ENCODE results near the gene MAN2B1. TPM values are rescaled to one million over a fixed set of nuclear protein-coding genes. Genes with fewer than 3 reads are reported as not detected.
"Not testable (repeated sequence)": the region's sequence is repeated elsewhere in the genome, so short reads cannot be mapped to it uniquely, and the experiment has no call there.

The MAN2B1 gene
- total RNA-seq, 2 donors from 2014 or later: 33.7 to 35.5 TPM

- H3K9me3 ChIP-seq: no peaks in the 10 kb centered on the region
- peaks cover 0 to 14% of the 10 kb centered on the region in 2 donors for H3K4me1 ChIP-seq
- H3K27me3 ChIP-seq: no peaks in the 10 kb centered on the region
- H3K27ac ChIP-seq: no peak overlapping the region
- DNase-seq (ENCODE audit: low spot score): no peak
- TF ChIP-seq CTCF (IDR thresholded peaks at IDR 0.05): no peak
- no peaks in the 10 kb centered on the region for H3K36me3 ChIP-seq
- H3K4me3 ChIP-seq: no peak overlapping the region
Measured at GRCh38 chr19:12646551-12646950, 20.0 kb downstream of the MAN2B1 start.

DNA sequence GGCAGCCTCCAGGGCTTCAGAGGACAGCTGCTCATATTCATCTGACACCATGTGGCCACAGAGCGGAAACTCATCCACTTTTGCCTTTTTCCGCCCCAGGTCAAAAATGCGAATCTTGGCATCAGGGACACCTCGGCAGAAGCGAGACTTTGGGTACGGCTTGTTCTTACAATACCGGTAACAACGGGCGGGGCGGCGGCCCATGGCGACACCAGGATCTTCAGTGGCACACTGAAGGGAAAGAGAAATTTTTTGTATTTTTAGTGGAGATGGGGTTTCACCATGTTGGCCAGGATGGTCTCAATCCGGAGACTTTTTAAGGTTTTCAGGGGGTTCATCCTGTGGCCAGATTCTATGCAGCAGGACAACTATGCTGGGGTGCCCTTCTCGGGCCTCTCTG, 22.8 kb downstream of the MAN2B1 start:
- H3K9me3 ChIP-seq; H3K36me3 ChIP-seq; H3K27me3 ChIP-seq; H3K27ac ChIP-seq; H3K4me3 ChIP-seq; DNase-seq (ENCODE audit: low spot score): not testable (repeated sequence)
- H3K4me1 ChIP-seq: peaks cover 0 to 26% of the 10 kb centered on the region in 2 donors

DNA sequence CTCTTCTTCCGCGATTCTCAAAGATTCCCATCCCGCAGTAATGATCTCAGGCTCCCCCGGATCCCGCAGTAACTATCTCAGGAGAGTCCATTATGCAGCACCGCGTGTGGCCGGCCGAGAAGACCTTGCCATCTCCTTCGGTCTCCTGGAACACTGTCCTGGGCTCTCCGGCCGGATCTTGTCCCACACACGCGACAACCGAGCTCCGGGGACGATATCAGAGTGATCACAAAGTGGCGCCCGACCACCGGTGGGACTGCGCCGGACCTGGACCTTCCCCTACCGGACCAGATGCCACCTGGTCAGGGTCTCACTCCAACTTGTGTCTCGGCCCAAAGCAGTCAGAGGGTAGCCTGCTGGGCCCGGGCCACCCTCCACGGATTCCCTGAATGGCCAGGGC, 24.0 kb downstream of the MAN2B1 start:
- no peak overlapping the region for H3K27ac ChIP-seq
- H3K27me3 ChIP-seq: no peaks in the 10 kb centered on the region
- no peaks in the 10 kb centered on the region for H3K9me3 ChIP-seq
- TF ChIP-seq CTCF (IDR thresholded peaks at IDR 0.05): no peak
- DNase-seq (ENCODE audit: low spot score): no peak
- H3K4me3 ChIP-seq: no peak overlapping the region
- peaks cover 0 to 14% of the 10 kb centered on the region in 2 donors for H3K4me1 ChIP-seq
- no peaks in the 10 kb centered on the region for H3K36me3 ChIP-seq

DNA sequence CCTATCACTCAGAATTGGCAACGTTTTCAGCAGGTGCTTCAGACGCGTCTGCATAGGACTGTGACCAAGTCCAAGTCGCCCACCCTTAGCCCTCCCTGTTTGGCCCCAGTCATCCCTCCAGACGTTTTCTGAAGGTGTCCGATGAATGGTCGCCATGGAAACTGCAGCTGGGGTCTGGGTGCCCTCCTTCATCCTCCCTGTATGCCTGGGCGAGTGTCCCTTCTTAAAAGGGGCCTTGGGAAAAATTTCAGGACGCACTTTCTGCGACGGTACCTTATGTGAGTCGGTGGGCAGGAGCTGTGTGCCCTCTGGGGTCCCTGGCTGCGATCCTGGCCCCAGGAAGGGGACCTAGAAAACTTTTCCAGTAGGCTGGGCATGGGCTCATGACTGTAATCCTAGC, 25.1 kb downstream of the MAN2B1 start:
- H3K9me3 ChIP-seq: no peaks in the 10 kb centered on the region
- TF ChIP-seq CTCF (IDR thresholded peaks at IDR 0.05): no peak

DNA sequence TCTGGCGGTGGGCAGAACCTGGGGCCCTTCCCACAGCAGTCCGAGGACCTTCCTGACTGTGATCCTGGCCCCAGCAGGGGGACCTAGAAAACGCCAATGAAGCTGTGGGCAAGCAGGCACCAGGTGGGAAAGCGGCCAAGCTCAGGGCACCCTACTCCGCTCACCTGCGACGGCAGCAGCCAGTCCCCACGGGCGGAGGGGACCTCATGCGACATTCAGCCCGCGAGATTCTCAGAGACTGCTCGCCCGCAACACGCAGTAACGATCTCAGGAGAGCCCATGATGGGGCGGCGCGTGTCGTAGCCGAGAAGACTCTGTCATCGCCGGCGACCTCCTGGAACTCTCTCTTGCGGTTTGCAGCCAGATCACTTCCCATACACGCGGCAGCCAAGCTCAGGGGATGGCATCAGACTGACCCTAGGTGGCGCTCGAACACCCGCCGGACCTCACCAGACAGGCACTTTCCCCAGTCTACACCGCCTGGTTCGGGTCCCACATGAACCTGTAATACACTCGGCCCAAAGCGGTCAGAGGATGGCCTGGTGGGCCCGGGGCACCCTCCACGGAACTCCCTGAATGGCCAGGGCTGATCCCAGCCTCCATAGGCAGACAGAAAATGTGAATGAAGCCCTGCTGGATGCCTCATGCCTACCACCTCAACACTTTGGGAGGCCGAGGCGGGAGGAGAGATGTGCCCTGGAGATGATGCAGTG, 26.5 kb downstream of the MAN2B1 start:
- peak; percentile 83 for DNase-seq (ENCODE audit: low spot score)
- Histone ChIP-seq H3K27ac (no peak overlapping the region), H3K36me3 (no peaks in the 10 kb centered on the region), H3K4me1 (peaks cover 0 to 12% of the 10 kb centered on the region in 2 donors), H3K27me3 (no peaks in the 10 kb centered on the region), H3K9me3 (no peaks in the 10 kb centered on the region), H3K4me3 (peak overlapping the region in 1 of 2 donors; percentile 35)
- TF ChIP-seq CTCF (IDR thresholded peaks at IDR 0.05): peak; percentile 62 to 83

More for the DNA sequence above, 25.1 kb downstream of the MAN2B1 start:
- DNase-seq (ENCODE audit: low spot score): no peak
- Histone ChIP-seq H3K36me3 (no peaks in the 10 kb centered on the region), H3K27ac (no peak overlapping the region), H3K27me3 (no peaks in the 10 kb centered on the region), H3K4me1 (peaks cover 0 to 12% of the 10 kb centered on the region in 2 donors), H3K4me3 (no peak overlapping the region)

DNA sequence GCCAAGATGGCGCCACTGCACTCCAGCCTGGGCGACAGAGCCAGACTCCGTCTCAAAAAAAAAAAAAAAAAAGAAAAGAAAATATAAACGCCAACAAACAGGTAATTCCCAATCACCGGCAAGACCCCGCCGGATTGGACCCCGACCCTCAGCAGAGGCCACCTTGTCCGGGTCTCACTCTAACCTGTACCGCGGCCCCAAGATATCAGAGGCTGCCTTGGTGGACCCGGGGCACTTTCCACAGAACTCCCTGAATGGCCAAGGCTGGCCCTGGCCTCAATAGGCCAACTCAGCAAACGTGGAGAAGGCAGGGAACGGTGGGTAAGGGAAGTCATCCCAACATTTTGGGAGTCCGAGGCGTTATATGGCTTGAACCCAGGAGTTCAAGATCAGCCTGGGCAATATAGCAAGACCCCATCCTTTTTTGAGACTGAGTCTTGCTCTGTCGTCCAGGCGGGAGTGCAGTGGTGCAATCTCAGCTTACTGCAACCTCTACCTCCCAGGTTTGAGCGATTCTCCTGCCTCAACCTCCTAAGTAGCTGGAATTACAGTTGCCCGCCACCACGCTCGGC, 27.8 kb downstream of the MAN2B1 start:
- no peaks in the 10 kb centered on the region for H3K36me3 ChIP-seq

More for the DNA sequence above, 27.8 kb downstream of the MAN2B1 start:
- no peak for DNase-seq (ENCODE audit: low spot score)
- H3K27ac ChIP-seq: no peak overlapping the region
- H3K9me3 ChIP-seq: no peaks in the 10 kb centered on the region
- no peak overlapping the region for H3K4me3 ChIP-seq
- H3K27me3 ChIP-seq: no peaks in the 10 kb centered on the region
- H3K4me1 ChIP-seq: peaks cover 0 to 12% of the 10 kb centered on the region in 2 donors
- no peak for TF ChIP-seq CTCF (IDR thresholded peaks at IDR 0.05)
